GM12891 (cell line): ENCODE results near the gene ELMOD2.

Experiments used
- DNase-seq: peaks from one replicate; pipeline ENCODE4 v3.0.0; 2011; ENCODE audit warnings: low spot score; ENCODE audit not compliant: insufficient read length
- FAIRE-seq: peaks from 2 replicates; lab custom pipeline; 2011; peaks lifted over from hg19 to GRCh38; lab: Jason Lieb, UNC
- PAX5 ChIP-seq: IDR thresholded peaks from 2 replicates; pipeline ENCODE4 v1.6.1; 2011; ENCODE audit warnings: low read length, moderate library complexity, mild to moderate bottlenecking; ENCODE audit not compliant: insufficient read depth, severe bottlenecking
- POLR2A ChIP-seq: IDR thresholded peaks from 2 replicates; pipeline ENCODE4 v1.6.1; 2011; ENCODE audit warnings: low read depth, low read length, control low read depth
- POLR2AphosphoS5 ChIP-seq: IDR thresholded peaks from 2 replicates; pipeline ENCODE4 v1.6.1; 2011; ENCODE audit warnings: low read depth, low read length, control low read depth
- POU2F2 ChIP-seq: IDR thresholded peaks from 2 replicates; pipeline ENCODE4 v1.6.1; 2011; ENCODE audit warnings: low read depth, mild to moderate bottlenecking, control low read depth, low read length, moderate library complexity
- SPI1 ChIP-seq: IDR thresholded peaks from 2 replicates; pipeline ENCODE4 v1.6.1; 2011; ENCODE audit warnings: low read depth, low read length, control low read depth
- TAF1 ChIP-seq: IDR thresholded peaks from 2 replicates; pipeline ENCODE4 v1.6.1; 2011; ENCODE audit warnings: low read depth, low read length, control low read depth

ELMOD2 gene

DNA sequence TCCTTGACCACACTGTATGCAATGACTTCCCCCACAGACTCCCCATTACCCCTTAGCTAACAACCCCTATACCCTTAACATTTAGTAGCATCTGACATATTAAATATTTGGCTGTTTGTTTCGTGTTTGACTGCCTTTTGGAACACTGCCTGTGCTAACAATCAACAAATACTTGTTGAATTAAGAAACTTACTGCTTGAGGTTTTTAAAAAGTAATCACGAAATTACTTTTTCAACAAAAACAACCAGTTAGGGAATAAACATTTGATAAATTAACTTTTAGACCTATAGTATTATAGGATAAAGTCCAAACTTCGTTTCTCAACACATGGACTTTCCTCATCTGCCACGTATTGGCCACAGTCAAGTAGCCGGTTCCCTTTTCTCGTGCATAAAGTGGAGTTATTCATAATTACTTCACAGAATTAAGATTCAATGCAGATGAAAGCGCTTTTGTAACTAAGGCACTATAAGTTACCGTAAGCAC lies 555 bp upstream of the ELMOD2 start:
- FAIRE-seq = peak; percentile 58
- TF ChIP-seq POLR2A = no peak
- peak; percentile 62 for TF ChIP-seq SPI1
- no peak for DNase-seq

DNA sequence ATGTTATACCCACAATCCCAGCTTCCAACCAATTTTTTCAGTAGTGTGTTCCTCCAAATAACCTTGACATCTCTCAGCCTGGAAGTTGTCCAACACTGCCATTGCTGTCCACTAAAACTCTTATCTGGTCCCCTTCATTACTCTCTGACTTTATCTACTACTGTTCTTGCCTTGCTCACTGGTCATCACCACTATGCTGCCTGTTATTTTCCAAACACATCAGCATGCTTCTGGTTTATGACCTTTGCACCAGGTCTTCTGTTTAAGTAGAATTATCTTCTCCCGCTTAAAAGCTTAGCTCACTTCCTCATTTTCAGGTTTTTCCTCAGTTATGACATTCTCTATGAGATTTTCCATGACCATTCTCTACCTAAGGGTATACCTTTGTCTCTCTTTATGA lies 5.5 kb downstream of the ELMOD2 start:
- FAIRE-seq = no peak
- TF ChIP-seq SPI1 = peak; percentile 62
- no peak for TF ChIP-seq POU2F2
- DNase-seq = no peak

DNA sequence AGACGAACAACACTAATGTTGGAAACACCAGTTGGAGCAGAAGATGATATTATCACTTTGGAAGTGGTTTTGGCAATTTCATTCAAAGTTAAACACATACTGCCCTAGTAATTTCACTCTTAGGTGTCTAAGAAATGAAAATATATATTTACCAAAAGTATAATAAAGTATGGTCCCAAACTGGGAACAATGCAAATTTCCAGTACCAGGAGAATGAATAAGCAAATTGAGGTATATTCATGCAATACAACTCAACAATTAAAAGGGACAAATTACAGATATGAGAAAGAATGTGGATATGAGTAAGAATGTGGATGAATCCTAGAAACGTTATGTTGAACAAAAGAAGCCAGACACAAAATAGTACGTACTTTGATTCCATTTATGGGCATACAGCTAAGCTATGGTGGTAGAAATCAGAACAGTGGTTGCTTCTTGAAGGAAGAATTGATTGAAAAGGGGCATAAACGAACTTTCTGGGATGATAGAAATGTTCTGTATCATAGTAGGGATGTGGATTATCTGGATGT lies 10.0 kb downstream of the ELMOD2 start:
- FAIRE-seq = no peak
- TF ChIP-seq POU2F2 = no peak
- no peak for DNase-seq

DNA sequence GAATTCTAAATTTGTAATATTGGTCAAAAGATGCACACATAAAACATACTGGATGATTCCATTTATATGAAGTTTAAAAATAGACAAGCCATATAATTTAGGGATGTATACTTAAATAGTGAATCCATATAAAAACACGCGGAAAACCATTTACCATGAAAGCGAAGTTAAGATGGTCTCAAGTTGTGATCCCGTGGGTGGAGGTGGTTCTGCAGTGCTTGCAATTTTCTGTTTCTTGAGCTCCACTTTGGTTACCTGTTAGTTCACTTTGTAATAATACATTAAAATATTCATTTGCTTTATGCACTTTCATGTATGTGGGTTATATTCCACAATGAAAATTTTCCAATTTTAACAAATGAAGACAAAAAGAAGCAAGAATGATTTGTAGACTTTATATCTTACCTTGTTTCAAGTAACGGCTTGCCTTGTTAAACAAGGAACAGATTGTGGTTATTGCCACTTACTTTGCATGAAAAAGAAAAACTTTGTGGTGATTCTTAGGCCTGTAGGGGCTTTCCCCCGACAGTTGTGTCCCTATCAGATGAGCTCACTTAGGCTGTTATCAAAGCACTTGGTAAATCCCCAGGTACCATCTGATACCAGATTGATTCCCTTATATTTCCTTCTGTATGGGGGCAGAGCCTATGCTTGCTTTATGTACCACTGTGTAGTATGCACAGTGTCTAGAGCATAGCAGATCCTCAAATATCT lies 32.6 kb downstream of the ELMOD2 start:
- DNase-seq = no peak
- FAIRE-seq = peak; percentile 85
- TF ChIP-seq SPI1 = no peak
- TF ChIP-seq POU2F2 = peak; percentile 64; the same call in 1 of the 2 replicates

DNA sequence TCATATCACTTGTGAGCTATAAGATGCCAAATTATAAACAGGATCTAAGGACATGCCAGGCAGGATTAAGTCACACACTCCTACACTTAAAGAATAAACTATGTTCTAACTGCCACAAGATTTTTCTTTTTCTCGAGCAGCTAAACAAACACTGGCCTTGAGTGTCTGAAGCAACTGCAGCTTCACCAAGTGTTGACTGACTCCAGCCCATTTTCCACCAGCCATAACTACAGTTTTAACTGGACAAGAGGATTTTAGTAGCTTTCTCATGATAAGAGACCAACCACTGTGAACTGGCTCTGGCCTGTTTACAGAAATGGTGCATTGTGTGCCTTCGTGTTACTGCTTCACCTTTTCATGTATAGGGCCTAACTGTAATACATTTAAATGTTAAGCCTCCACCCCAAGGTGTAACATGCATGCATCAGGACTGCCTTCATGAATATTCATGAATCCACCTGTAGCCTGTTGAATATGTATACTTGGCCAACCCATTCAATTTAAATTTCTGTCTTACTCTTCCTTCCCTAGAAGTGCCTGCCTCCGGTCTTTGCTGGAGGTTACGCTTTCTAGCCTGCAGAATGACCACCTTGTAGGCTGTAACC lies 34.0 kb downstream of the ELMOD2 start:
- no peak for TF ChIP-seq POLR2AphosphoS5
- no peak for TF ChIP-seq POLR2A
- TF ChIP-seq SPI1 = no peak
- TF ChIP-seq POU2F2 = no peak
- no peak for TF ChIP-seq TAF1
- TF ChIP-seq PAX5 = no peak
- DNase-seq = no peak
- peak; percentile 69 for FAIRE-seq

DNA sequence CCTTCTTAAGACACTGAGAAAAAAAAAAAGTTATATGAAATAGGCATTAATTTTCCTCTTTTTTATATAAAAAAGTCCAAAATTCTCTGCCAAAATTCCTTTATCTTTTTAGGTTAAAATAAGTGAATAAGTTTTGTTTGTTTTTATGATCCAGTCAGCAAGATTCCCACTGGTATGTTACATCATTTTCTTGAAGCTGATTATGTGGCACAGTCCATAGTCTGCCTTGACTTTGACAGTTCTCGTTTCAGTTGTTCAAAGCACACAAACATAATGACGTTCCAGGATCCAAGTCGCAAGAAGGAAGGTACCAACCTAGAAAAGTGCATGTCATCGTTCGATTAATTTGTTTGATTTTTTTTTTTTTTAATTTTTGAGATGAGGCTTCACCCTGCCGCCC lies 35.7 kb downstream of the ELMOD2 start:
- FAIRE-seq (no peak), DNase-seq (no peak)
- TF ChIP-seq POLR2A (no peak), POLR2AphosphoS5 (no peak), POU2F2 (no peak), SPI1 (no peak), TAF1 (no peak), PAX5 (no peak)

DNA sequence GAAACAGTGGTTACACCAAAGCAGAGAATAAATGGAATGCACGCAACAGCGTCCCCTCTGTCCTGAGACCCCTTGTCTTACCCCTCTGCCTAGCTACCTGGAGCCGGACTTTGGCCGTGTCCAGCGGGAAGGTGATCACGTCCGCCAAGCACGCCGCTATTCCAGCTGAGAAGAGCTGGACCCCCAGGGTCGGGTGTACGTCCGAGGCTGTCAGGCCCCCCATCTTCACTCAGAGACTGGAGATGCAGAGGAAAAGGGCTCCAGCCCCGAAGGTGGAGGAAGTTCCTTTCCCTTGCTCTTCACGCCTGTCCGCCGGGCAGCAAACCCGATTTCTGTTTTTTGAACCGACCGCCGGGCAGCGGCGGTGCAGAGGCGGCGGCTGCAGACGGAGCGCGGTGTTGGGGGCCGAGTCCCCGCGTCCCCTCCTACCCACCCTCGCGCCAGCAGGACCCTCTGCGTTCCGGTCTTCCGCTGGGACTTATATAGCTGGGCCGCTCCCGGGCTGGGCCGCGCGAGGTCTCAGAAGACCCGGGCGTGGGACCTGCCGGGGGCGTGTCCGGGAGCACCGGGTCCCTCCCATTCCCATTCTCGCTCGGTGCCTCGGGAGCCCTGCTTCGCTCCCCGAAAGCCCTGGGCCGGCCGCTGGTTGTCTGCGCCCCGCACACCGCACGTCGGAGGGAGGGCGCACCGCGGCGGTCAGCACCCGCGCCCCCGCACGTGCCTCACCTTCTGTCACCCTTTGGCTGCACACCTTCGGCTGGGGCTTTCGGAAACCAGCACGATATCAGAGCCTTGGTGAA lies 44.7 kb downstream of the ELMOD2 start, which contains the start of gene UCP1:
UCP1 (minus strand) TSS at position 455 of the 800 bp plus-strand sequence; CDS start at position 223, 232 bp downstream.
- no peak for DNase-seq
- TF ChIP-seq POU2F2 (no peak), SPI1 (no peak), POLR2AphosphoS5 (no peak), PAX5 (no peak), POLR2A (no peak)
- FAIRE-seq = no peak

DNA sequence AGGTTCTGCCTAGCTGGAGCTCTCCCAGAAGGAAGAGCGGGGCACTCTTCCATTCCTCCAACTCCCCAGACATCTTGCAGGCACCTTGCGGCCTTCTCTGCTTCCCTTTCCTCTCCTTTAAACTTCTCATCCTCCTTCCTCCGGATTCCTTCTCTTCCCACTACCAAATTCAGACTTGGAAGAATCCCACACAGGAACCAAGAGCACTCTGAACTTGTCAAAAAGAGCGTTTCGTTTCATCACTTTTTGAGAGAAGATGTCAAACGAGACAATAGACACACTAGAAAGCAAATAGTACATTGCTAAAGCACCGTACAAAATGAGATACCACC lies 45.3 kb downstream of the ELMOD2 start:
- FAIRE-seq (no peak), DNase-seq (no peak)
- no peak for TF ChIP-seq TAF1
- TF ChIP-seq POLR2A = no peak
- no peak for TF ChIP-seq POU2F2

DNA sequence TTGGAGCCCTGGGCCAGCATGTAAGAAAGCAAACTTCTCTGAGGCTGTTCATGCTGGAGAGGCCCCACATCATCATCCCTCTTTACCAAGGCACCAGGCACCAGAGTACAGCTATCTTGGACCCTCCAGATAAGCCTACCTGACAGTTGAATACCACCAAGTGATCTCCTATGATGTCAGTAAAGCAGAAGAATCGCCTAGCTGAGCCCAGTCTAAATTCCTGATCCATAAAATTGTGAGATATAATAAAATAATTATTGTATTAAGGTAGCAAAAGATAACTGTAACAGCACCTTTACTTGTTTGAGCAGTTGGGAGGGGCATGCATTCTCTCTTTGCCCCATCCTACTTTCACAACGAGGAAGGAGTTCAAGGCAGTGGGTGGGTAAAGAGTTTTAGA lies 47.7 kb downstream of the ELMOD2 start:
- FAIRE-seq = no peak
- TF ChIP-seq POU2F2 (no peak), TAF1 (no peak), POLR2A (no peak), PAX5 (no peak), POLR2AphosphoS5 (no peak), SPI1 (no peak)
- DNase-seq = no peak

DNA sequence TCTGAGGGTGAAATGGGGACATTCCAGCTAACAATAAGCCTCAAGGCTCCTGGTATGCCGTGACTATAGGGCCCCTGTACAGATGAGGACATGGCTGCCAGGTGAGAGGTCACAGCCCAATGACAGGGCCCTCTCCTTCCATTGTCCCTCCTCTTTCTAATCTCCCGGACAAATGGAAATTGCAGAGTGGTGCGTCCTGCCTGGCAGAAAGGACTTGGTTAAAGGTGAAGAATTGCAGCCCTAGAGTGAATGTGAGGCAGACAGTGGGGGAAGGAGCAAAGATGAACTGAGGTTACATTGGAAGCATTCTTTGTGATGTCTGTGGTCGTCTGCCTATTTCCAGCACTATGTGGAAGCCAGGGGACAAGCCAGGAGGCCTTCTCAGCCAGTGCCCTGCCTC lies 51.5 kb downstream of the ELMOD2 start:
- TF ChIP-seq POU2F2 (no peak), POLR2A (no peak), PAX5 (no peak), POLR2AphosphoS5 (no peak), TAF1 (no peak), SPI1 (no peak)
- FAIRE-seq (no peak), DNase-seq (no peak)
